Psoas muscle (tissue), 8 donors: ENCODE results near the gene PRPF40A. TPM values are rescaled to one million over a fixed set of nuclear protein-coding genes. Genes with fewer than 3 reads are reported as not detected.

Experiments
- ATAC-seq, 4 donors: fragments of 200-7000 bp; cut with Tn5 transposase; one replicate each; pipeline ENCODE4 v1.9.1; 2020; ENCODE audit warnings: moderate library complexity in 3 of 4, mild to moderate bottlenecking in 2 of 4
- DNase-seq, 2 donors: peaks; one replicate each; pipeline ENCODE4 v3.0.0-alpha.2; 2020
- H3K27ac ChIP-seq: fragments of 200-600 bp; one replicate; pipeline ENCODE4 v1.8.0; 2022
- H3K27me3 ChIP-seq, 3 donors: fragments of 200-600 bp in 1 of 3; one replicate each; pipeline versions ENCODE4 v1.6.1 to v1.8.0; 2013 to 2022; ENCODE audit warnings: low read length in 2 of 3, mild to moderate bottlenecking in 2 of 3, moderate library complexity in 1 of 3; ENCODE audit not compliant: insufficient read depth in 3 of 3
- H3K36me3 ChIP-seq, 2 donors: fragments of 200-600 bp in 1 of 2; one replicate each; pipeline versions ENCODE4 v1.6.1 to v1.8.0; 2013 to 2022; ENCODE audit warnings: low read depth in 1 of 2, mild to moderate bottlenecking in 1 of 2, moderate library complexity in 1 of 2; ENCODE audit not compliant: insufficient read depth in 1 of 2
- H3K4me1 ChIP-seq: fragments of 200-600 bp; one replicate; pipeline ENCODE4 v1.8.0; 2022
- H3K4me3 ChIP-seq: fragments of 200-600 bp; one replicate; pipeline ENCODE4 v1.8.0; 2022; ENCODE audit warnings: mild to moderate bottlenecking
- H3K9me3 ChIP-seq: fragments of 200-600 bp; one replicate; pipeline ENCODE4 v1.8.0; 2022
- WGBS, 3 donors: extraction: QIAGEN DNeasy Blood & Tissue Kit; methylation state at CpG; one replicate each; pipeline versions ENCODE4 v1.1.6 to v1.1.7; 2013; 5-methylcytosine and 5-hydroxymethylcytosine counted together
- intact Hi-C, 2 donors: fragments of 100-400 bp; cut with DNase I; formaldehyde crosslinking; loops; one replicate each; pipeline versions ENCODE4 v1.11.0 to v1.14.2; 2022
- polyA plus RNA-seq, 3 donors: library from polyadenylated mRNA; stranded (reverse); fragments of 200-250 nt; gene quantifications; one replicate each; pipeline ENCODE4 v1.2.3, GENCODE V29; 2013
- total RNA-seq, 4 donors: library from RNA; stranded (reverse); fragmentation: NEBNext Ultra II Directional in 2 of 4; extraction: Animal tissue kit (Norgen Biotek cat#: 25700) in 2 of 4; gene quantifications; one replicate each; pipeline versions ENCODE4 v1.2.1 to v1.2.4, GENCODE V29; 2021 to 2023
- TF ChIP-seq, protein P1 (sequence below): fragments of 200-600 bp; IDR thresholded peaks from one replicate; pipeline ENCODE4 v1.8.0; 2022; ENCODE audit warnings: antibody characterized with exemption
- donor health status: healthy with polysubstance abuse.
- donor health status: DM: no; HTN: no; CAD: no; lungs with moderate emphysema.
- donor health status: Bipolar disorder and iron deficiency.
- donor health status: healthy.
- donor health status: DM: yes; HTN: yes; CAD: no.
- donor health status: DM: no; HTN: no; CAD: no.
- donor health status: DM: no; HTN: no; CAD: no.
- donor health status: DM: yes; HTN: yes; CAD: no.

PRPF40A gene
- total and polyA plus RNA-seq, 7 donors = 19.6 to 53.7 (median 39.6) TPM

GRCh38 chr2:152695763-152696162 lies 21.5 kb downstream of the PRPF40A start:
- intact Hi-C loops = no loop called here
- WGBS, 3 donors = 98% methylated on average over 3 of the region's 3 CpGs
- H3K27ac ChIP-seq = no peak overlapping the region
- H3K4me1 ChIP-seq = peaks cover 6% of the 10 kb centered on the region
- H3K27me3 ChIP-seq = no peaks in the 10 kb centered on the region
- DNase-seq = no peak
- TF ChIP-seq, protein P1, sequence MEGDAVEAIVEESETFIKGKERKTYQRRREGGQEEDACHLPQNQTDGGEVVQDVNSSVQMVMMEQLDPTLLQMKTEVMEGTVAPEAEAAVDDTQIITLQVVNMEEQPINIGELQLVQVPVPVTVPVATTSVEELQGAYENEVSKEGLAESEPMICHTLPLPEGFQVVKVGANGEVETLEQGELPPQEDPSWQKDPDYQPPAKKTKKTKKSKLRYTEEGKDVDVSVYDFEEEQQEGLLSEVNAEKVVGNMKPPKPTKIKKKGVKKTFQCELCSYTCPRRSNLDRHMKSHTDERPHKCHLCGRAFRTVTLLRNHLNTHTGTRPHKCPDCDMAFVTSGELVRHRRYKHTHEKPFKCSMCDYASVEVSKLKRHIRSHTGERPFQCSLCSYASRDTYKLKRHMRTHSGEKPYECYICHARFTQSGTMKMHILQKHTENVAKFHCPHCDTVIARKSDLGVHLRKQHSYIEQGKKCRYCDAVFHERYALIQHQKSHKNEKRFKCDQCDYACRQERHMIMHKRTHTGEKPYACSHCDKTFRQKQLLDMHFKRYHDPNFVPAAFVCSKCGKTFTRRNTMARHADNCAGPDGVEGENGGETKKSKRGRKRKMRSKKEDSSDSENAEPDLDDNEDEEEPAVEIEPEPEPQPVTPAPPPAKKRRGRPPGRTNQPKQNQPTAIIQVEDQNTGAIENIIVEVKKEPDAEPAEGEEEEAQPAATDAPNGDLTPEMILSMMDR = no peak
- H3K4me3 ChIP-seq = no peak overlapping the region
- no peak for ATAC-seq
- H3K9me3 ChIP-seq = no peaks in the 10 kb centered on the region
- H3K36me3 ChIP-seq = peaks cover 0 to 23% of the 10 kb centered on the region in 2 donors

DNA sequence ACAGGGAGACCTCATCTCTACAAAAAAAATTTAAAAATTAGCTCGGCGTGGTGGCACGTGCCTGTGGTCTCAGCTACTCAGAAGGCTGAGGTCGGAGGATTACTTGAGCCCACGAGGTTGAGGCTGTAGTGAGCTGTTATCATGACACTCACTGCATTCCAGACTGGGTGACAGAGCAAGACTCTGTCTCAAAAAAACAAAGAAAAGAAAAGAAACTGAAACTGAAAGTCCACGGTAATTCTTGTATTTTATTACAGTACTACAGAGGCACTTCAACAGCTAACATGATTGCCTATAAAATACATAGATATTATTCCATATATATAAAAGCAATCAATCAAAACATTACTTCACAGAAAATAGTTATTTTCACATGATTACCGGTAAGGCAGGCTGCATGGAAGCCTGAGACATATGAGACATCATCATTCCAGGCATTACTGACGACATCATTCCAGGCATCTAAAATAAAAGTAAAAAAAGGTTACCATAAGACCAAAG lies 23.1 kb downstream of the PRPF40A start:
- peaks cover 6% of the 10 kb centered on the region for H3K4me1 ChIP-seq
- no peak for DNase-seq
- peak overlapping the region; percentile 54 for H3K27ac ChIP-seq
- 43 to 60% (median 50%) methylated on average over 8 of the region's 8 CpGs for WGBS, 3 donors
- H3K36me3 ChIP-seq = peaks cover 0 to 27% of the 10 kb centered on the region in 2 donors
- ATAC-seq = peak in 3 of 4 donors; percentile 47 to 59 (median 49)
- no peaks in the 10 kb centered on the region for H3K27me3 ChIP-seq
- intact Hi-C loops = no loop called here
- H3K4me3 ChIP-seq = peak overlapping the region; percentile 53
- TF ChIP-seq, protein P1 = no peak
- no peaks in the 10 kb centered on the region for H3K9me3 ChIP-seq

DNA sequence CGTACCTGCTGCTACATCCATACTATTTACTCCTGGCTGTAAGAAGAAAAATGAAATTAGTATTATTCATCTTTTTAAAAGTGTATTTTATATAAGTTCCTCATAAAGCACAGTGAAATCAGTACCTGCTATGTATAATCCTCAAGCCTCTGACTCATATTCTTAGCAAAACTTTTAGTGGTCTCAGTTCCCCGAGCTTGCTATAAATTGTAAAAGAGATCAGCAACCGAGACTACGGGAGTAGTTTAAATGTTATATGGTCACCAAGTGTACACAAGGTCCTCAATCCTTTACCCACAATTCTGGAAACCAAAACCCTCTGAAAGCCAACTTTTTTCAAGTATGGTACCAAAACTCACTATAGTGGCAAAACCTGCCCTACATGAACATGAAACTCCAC lies 24.2 kb downstream of the PRPF40A start:
- H3K4me3 ChIP-seq = no peak overlapping the region
- 92 to 96% (median 96%) methylated on average over 4 of the region's 4 CpGs for WGBS, 3 donors
- TF ChIP-seq, protein P1 = no peak
- no peaks in the 10 kb centered on the region for H3K27me3 ChIP-seq
- peaks cover 0 to 27% of the 10 kb centered on the region in 2 donors for H3K36me3 ChIP-seq
- intact Hi-C loops = no loop called here
- H3K9me3 ChIP-seq = no peaks in the 10 kb centered on the region
- no peak overlapping the region for H3K27ac ChIP-seq
- no peak for ATAC-seq
- H3K4me1 ChIP-seq = peaks cover 6% of the 10 kb centered on the region
- DNase-seq = no peak

GRCh38 chr2:152686321-152686720 lies 30.9 kb downstream of the PRPF40A start:
- no peak overlapping the region for H3K4me3 ChIP-seq
- intact Hi-C loops = no loop called here
- DNase-seq (no peak), ATAC-seq (no peak)
- H3K36me3 ChIP-seq = peaks cover 0 to 5% of the 10 kb centered on the region in 2 donors
- H3K9me3 ChIP-seq = no peaks in the 10 kb centered on the region
- H3K27me3 ChIP-seq = no peaks in the 10 kb centered on the region
- no peaks in the 10 kb centered on the region for H3K4me1 ChIP-seq
- H3K27ac ChIP-seq = no peak overlapping the region
- TF ChIP-seq, protein P1 = no peak

- Histone ChIP-seq H3K9me3 (no peaks in the 10 kb centered on the region), H3K27me3 (no peaks in the 10 kb centered on the region), H3K4me1 (no peaks in the 10 kb centered on the region), H3K27ac (no peak overlapping the region), H3K4me3 (no peak overlapping the region), H3K36me3 (peaks cover 0 to 30% of the 10 kb centered on the region in 2 donors)
- DNase-seq (no peak), ATAC-seq (no peak)
- TF ChIP-seq, protein P1 = no peak
- intact Hi-C loops = loop anchor here in 1 of 2 donors (5.0 kb wide), 1 partner anchor 34 kb away; the partner anchor contains the start of genes ARL6IP6 and PRPF40A
Observed at GRCh38 chr2:152683400-152683799, 33.9 kb downstream of the PRPF40A start.
